Erythroblast (primary cell): Measurements from ENCODE around the gene DIAPH2.

Experiments used
- GATA1 ChIP-seq: IDR thresholded peaks from 2 replicates; pipeline ENCODE4 v1.6.1; 2011; ENCODE audit warnings: low read depth, mild to moderate bottlenecking, control low read depth, low read length, moderate library complexity
- POLR2A ChIP-seq: IDR thresholded peaks from 2 replicates; pipeline ENCODE4 v1.6.1; 2011; ENCODE audit warnings: mild to moderate bottlenecking, low read length

- no peak for TF ChIP-seq POLR2A
- no peak for TF ChIP-seq GATA1
Measured at GRCh38 chrX:96997196-96997595, 312.6 kb downstream of the DIAPH2 start.
